GM12878 (cell line): ENCODE data around the gene DDIT3. TPM values are rescaled to one million over a fixed set of nuclear protein-coding genes. Genes with fewer than 3 reads are reported as not detected.

ENCODE experiments used
- ATAC-seq: fragments of 200-7000 bp; cut with Tn5 transposase; 3 replicates; pipeline ENCODE4 v1.9.1; 2020; ENCODE audit warnings: mild to moderate bottlenecking, moderate library complexity
- BruUV-seq: library from RNA; stranded (reverse); fragments of 400-500 nt; replicated peaks from 2 replicates; lab custom pipeline; 2021; lab: Mats Ljungman, UMichigan
- CTCF ChIA-PET: fragments of 300-600 bp; sonication (Branson Sonifier 250); formaldehyde crosslinking; extraction: SDS; loops from one replicate; lab custom pipeline; 2021; ENCODE audit warnings: inconsistent platforms; lab: Yijun Ruan, JAX
- POLR2A ChIA-PET: fragments of 350-600 bp; formaldehyde crosslinking; extraction: SDS; loops from one replicate; lab custom pipeline; 2021; ENCODE audit warnings: inconsistent platforms; lab: Charles Lee
- RAD21 ChIA-PET: fragments of 300-600 bp; sonication (Branson Sonifier 250); formaldehyde crosslinking; loops from one replicate; lab custom pipeline; 2023; ENCODE audit warnings: antibody characterized with exemption; ENCODE audit not compliant: unreplicated experiment; lab: Charles Lee
- SMC1A ChIA-PET: fragments of 300-600 bp; sonication (Branson Sonifier 250); formaldehyde crosslinking; loops from one replicate; lab custom pipeline; 2023; ENCODE audit not compliant: unreplicated experiment, uncharacterized antibody; lab: Charles Lee
- DNase-seq: peaks from one replicate; pipeline ENCODE4 v3.0.0-alpha.2; 2011; ENCODE audit warnings: low read depth, low spot score
- FAIRE-seq: peaks from 3 replicates; lab custom pipeline; 2011; peaks lifted over from hg19 to GRCh38; lab: Jason Lieb, UNC
- H2AFZ ChIP-seq: 2 replicates; pipeline ENCODE4 v1.6.0; 2011; ENCODE audit warnings: low read depth, low read length, control low read depth; ENCODE audit not compliant: control insufficient read depth
- H3K27ac ChIP-seq: 2 replicates; pipeline ENCODE4 v1.5.1; 2011; ENCODE audit warnings: control low read depth; ENCODE audit not compliant: control insufficient read depth, insufficient read depth
- H3K27me3 ChIP-seq, 2 experiments: replicated peaks in 1 of 2; 2 replicates each; pipeline versions ENCODE4 v1.6.0 to v1.6.1; 2011; ENCODE audit warnings: low read length in 1 of 2; ENCODE audit not compliant: control insufficient read depth in 2 of 2, insufficient read depth in 2 of 2
- H3K36me3 ChIP-seq, 2 experiments: 2 replicates each; pipeline ENCODE4 v1.5.1; 2011; ENCODE audit warnings: low read length in 1 of 2; ENCODE audit not compliant: control insufficient read depth in 2 of 2, insufficient read depth in 2 of 2
- H3K4me1 ChIP-seq: 2 replicates; pipeline ENCODE4 v1.6.1; 2011; ENCODE audit warnings: mild to moderate bottlenecking, low read length, moderate library complexity, mixed read lengths; ENCODE audit not compliant: control insufficient read depth, insufficient read depth
- H3K4me2 ChIP-seq: 2 replicates; pipeline ENCODE4 v1.6.0; 2011; ENCODE audit warnings: control low read depth; ENCODE audit not compliant: control insufficient read depth, insufficient read depth
- H3K4me3 ChIP-seq: fragments of 200-600 bp; sonication (generic); 2 replicates; pipeline ENCODE4 v1.5.1; 2016
- H3K79me2 ChIP-seq: 2 replicates; pipeline ENCODE4 v1.6.0; 2011; ENCODE audit warnings: low read length; ENCODE audit not compliant: control insufficient read depth, insufficient read depth
- H3K9ac ChIP-seq: 2 replicates; pipeline ENCODE4 v1.8.0; 2011; ENCODE audit warnings: low read length, control low read depth, mixed read lengths; ENCODE audit not compliant: control insufficient read depth, insufficient read depth
- H3K9me3 ChIP-seq: replicated peaks from 3 replicates; pipeline ENCODE4 v1.5.1; 2011; ENCODE audit warnings: mild to moderate bottlenecking, low read length; ENCODE audit not compliant: control insufficient read depth, insufficient read depth
- H4K20me1 ChIP-seq: 2 replicates; pipeline ENCODE4 v1.6.0; 2011; ENCODE audit not compliant: control insufficient read depth, insufficient read depth
- ATF7 ChIP-seq: fragments of 450-650 bp; IDR thresholded peaks from 2 replicates; pipeline ENCODE4 v1.6.1; 2016; ENCODE audit warnings: low read depth, mild to moderate bottlenecking
- FOXM1 ChIP-seq: IDR thresholded peaks from 2 replicates; pipeline ENCODE4 v1.6.1; 2012; ENCODE audit warnings: low read depth, mild to moderate bottlenecking, inconsistent platforms, low read length, moderate library complexity
- LARP7 ChIP-seq: fragments of 450-650 bp; IDR thresholded peaks from 2 replicates; pipeline ENCODE4 v1.6.1; 2017; ENCODE audit warnings: mild to moderate bottlenecking
- MYB ChIP-seq: fragments of 150-350 bp; IDR thresholded peaks from 2 replicates; pipeline ENCODE4 v1.6.1; 2014; ENCODE audit warnings: mild to moderate bottlenecking, low read depth, low read length, borderline replicate concordance
- NR2F1 ChIP-seq: fragments of 450-650 bp; conservative IDR thresholded peaks from 2 replicates; pipeline ENCODE4 v1.6.1; 2017; ENCODE audit warnings: mild to moderate bottlenecking
- NRF1 ChIP-seq: conservative IDR thresholded peaks from 2 replicates; pipeline ENCODE4 v1.6.1; 2011; ENCODE audit warnings: mild to moderate bottlenecking, low read depth, low read length, improper control_type of control experiment
- PBX3 ChIP-seq: IDR thresholded peaks from 2 replicates; pipeline ENCODE4 v1.6.1; 2011; ENCODE audit warnings: mild to moderate bottlenecking, low read depth, low read length, moderate library complexity; ENCODE audit not compliant: insufficient replicate concordance
- RELA ChIP-seq: fragments of 450-650 bp; IDR thresholded peaks from 2 replicates; pipeline ENCODE4 v1.8.0; 2014; ENCODE audit warnings: borderline replicate concordance; ENCODE audit not compliant: partially characterized antibody
- RELB ChIP-seq: fragments of 450-650 bp; IDR thresholded peaks from 2 replicates; pipeline ENCODE4 v1.6.1; 2017; ENCODE audit warnings: low read depth, mild to moderate bottlenecking, moderate library complexity
- SREBF1 ChIP-seq: IDR thresholded peaks from 2 replicates; pipeline ENCODE4 v1.6.1; 2012; ENCODE audit warnings: mild to moderate bottlenecking, low read length
- SRF ChIP-seq, 2 experiments: IDR thresholded peaks; 2 replicates each; pipeline ENCODE4 v1.6.1; 2011; ENCODE audit warnings: low read depth in 2 of 2, low read length in 2 of 2, mild to moderate bottlenecking in 1 of 2, moderate library complexity in 1 of 2
- TCF12 ChIP-seq: IDR thresholded peaks from 2 replicates; pipeline ENCODE4 v1.6.1; 2011; ENCODE audit warnings: low read depth, mild to moderate bottlenecking, low read length
- ZBTB11 ChIP-seq: fragments of 450-650 bp; formaldehyde crosslinking; IDR thresholded peaks from 2 replicates; pipeline ENCODE4 v1.5.0; 2022; ENCODE audit warnings: mild to moderate bottlenecking, missing genetic modification characterization
- ZNF622 ChIP-seq: fragments of 450-650 bp; IDR thresholded peaks from 2 replicates; pipeline ENCODE4 v1.6.1; 2017; ENCODE audit warnings: mild to moderate bottlenecking, inconsistent platforms
- WGBS: methylation state at CpG from one replicate; pipeline ENCODE4 v1.1.6; 2016; ENCODE audit warnings: low lambda C conversion rate; ENCODE audit not compliant: insufficient replicate concordance, insufficient coverage; ENCODE audit errors: missing lambda C conversion rate; 5-methylcytosine and 5-hydroxymethylcytosine counted together
- in situ Hi-C: fragments of 300-500 bp; cut with MboI; formaldehyde crosslinking; loops from 9 replicates; pipeline ENCODE4 v1.14.3; 2018; ENCODE audit warnings: mixed read lengths
- intact Hi-C: fragments of 100-400 bp; cut with micrococcal nuclease; formaldehyde crosslinking; loops from one replicate; pipeline ENCODE4 v1.14.2; 2022; ENCODE audit not compliant: unreplicated experiment
- polyA plus RNA-seq, 11 experiments: library from polyadenylated mRNA; depleted of rRNA in 4 of 11; unstranded in 6 of 11; stranded (reverse) in 5 of 11; fragments of >200 nt; fragmentation: Nextera tagmentation in 4 of 11; fragmentation: Illumina TruSeq in 1 of 11; extraction: Ambion mirVana in 4 of 11; extraction: Trizol in 1 of 11; gene quantifications; 1 replicate in 1 of 11; 2 replicates in 10 of 11; pipeline versions ENCODE4 v1.2.1 to v1.2.3, GENCODE V29; 2011 to 2016; ENCODE audit warnings: inconsistent platforms in 2 of 11, missing spikeins in 2 of 11, low read depth in 1 of 11
- total RNA-seq, 4 experiments: library from RNA; depleted of rRNA in 3 of 4; stranded (reverse); fragments of >200 nt in 3 of 4; fragmentation: Illumina TruSeq in 1 of 4; extraction: Trizol in 1 of 4; gene quantifications; 2 replicates each; pipeline versions ENCODE4 v1.2.1 to v1.2.3, GENCODE V29; 2013 to 2021
- TF ChIP-seq, protein P1 (sequence below): IDR thresholded peaks from 2 replicates; pipeline ENCODE4 v1.6.1; 2011; ENCODE audit warnings: borderline replicate concordance, low read depth, mild to moderate bottlenecking, moderate library complexity, mixed read lengths, low read length; ENCODE audit not compliant: insufficient read depth; ENCODE audit errors: extremely low read length

Gene DDIT3
- total and polyA plus RNA-seq, 10 of the 15 experiments (the other 5 are each of a cell fraction or from before 2014, with no cell fraction given) = 9.2 to 28.9 (median 15.5) TPM

DNA sequence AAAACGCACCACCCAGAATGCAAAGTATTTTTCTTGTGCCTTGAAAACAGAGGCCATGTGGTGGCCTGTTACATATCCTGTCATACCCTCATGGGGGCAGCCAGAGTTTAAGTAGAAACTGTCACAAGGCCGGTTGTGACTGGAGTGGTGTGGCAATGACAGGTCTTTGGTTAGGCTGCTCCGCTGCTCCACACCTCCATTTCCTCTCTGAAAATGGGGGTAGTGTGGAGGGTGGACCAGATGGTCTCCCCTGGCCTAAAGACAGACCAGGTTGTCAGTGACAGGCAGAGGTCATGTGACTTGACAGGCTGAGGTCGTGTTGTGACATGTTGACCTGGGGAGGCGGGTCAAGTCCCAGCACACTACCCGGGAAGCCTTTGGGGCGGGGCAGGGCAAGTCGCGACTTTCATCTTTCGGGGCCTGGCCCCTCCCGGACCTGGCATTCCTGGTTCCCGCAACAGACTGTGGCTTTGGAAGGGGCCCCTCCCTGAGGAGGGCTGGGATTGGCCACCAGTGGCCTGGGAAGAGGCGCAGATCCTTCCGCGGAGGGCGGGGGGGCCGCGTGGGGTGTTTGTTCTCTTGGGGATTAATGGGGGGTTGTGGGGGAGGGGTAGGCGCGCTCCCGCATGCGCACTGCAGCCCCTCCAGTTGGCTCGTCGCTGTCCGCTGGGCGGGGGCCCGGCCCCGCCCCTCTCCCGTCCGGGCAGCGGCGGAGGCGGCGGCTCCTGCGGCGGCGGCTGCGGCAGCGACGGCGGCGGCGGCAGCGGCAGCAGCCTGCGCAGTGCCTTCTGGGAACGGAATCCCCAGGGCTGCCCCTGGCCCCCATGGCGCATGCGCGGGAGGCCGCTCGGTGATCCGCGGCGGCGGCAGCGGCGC lies 1.9 kb upstream of the DDIT3 start, which contains the start of gene MBD6:
Gene MBD6 (plus strand): TSS at position 814 of the 876 bp plus-strand sequence. CDS start 1,480 bp downstream, outside the sequence.
- H3K4me1 ChIP-seq = peaks cover 29% of the 10 kb centered on the region
- peak within 1 kb of the TSS; percentile 96 for H3K4me2 ChIP-seq
- H3K9me3 ChIP-seq = no peaks in the 10 kb centered on the region
- ChIA-PET POLR2A (interaction anchor here (2.2 kb wide), 1 partner anchor 23 kb away, joined by 11 read pairs; no protein-coding TSS in a partner anchor), CTCF (interaction anchor here (2.1 to 2.6 kb wide), 2 partner anchors 46 to 63 kb away, joined by 14 to 16 read pairs; partner anchors contain the start of gene GLI1), SMC1A (interaction anchor here (1.2 kb wide), 1 partner anchor 64 kb away, joined by 4 read pairs; no protein-coding TSS in a partner anchor), RAD21 (no interaction called here)
- FAIRE-seq (peak; percentile 97), ATAC-seq (peak; percentile 46), DNase-seq (peak; percentile 86)
- no peaks in the 10 kb centered on the region for H3K27me3 ChIP-seq
- H4K20me1 ChIP-seq = no peaks in the 10 kb centered on the region
- H3K9ac ChIP-seq = peak within 1 kb of the TSS; percentile 91
- peak within 1 kb of the TSS; percentile 86 for H2AFZ ChIP-seq
- peak within 1 kb of the TSS; percentile 99 for H3K27ac ChIP-seq
- 1% methylated on average over 35 of the region's 57 CpGs for WGBS
- no TSS peak for BruUV-seq
- intact Hi-C loops = loop anchor here (2.0 to 5.0 kb wide), 3 partner anchors 25 to 60 kb away; partner anchors contain the start of genes ARHGAP9 and DCTN2
- peaks cover 50% of the 10 kb centered on the region for H3K79me2 ChIP-seq
- H3K4me3 ChIP-seq = peak within 1 kb of the TSS; percentile 99
- H3K36me3 ChIP-seq = peaks cover 13 to 14% of the 10 kb centered on the region in 2 experiments; a peak in 3 of 4 replicates
- in situ Hi-C loops = no loop called here
- no peak for TF ChIP-seq MYB
- TF ChIP-seq SRF (IDR thresholded peaks at IDR 0.05; ENCODE audit: low read depth in 2 of 2, low read length in 2 of 2) = no peak
- TF ChIP-seq PBX3 = no peak
- peak; percentile 98 for TF ChIP-seq NR2F1
- no peak for TF ChIP-seq ZNF622
- TF ChIP-seq RELB = peak; percentile 79
- no peak for TF ChIP-seq ZBTB11 (CRISPR knock-in tag)
- peak; percentile 79 for TF ChIP-seq NRF1
- peak; percentile 54; the same call in 1 of the 2 replicates for TF ChIP-seq TCF12
- no peak for TF ChIP-seq SREBF1
- peak; percentile 24; the same call in 1 of the 2 replicates for TF ChIP-seq LARP7
- TF ChIP-seq, protein P1, sequence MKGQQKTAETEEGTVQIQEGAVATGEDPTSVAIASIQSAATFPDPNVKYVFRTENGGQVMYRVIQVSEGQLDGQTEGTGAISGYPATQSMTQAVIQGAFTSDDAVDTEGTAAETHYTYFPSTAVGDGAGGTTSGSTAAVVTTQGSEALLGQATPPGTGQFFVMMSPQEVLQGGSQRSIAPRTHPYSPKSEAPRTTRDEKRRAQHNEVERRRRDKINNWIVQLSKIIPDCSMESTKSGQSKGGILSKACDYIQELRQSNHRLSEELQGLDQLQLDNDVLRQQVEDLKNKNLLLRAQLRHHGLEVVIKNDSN = peak; percentile 80
- TF ChIP-seq ATF7 = peak; percentile 66
- TF ChIP-seq RELA = no peak
- TF ChIP-seq FOXM1 = no peak; the same call in 1 of the 2 replicates
